K562 (cell line): Measurements from ENCODE around the gene MARCKSL1. TPM values are rescaled to one million over a fixed set of nuclear protein-coding genes. Genes with fewer than 3 reads are reported as not detected.
A peak's percentile ranks its signal among the peaks of the same experiment; 100 is the strongest.

Experiments
- ATAC-seq: fragments of 200-7000 bp; cut with Tn5 transposase; 3 replicates; pipeline ENCODE4 v1.9.1; 2020; ENCODE audit warnings: moderate library complexity
- BruUV-seq: library from RNA; stranded (reverse); fragments of 400-500 nt; replicated peaks from 2 replicates; lab custom pipeline; 2021; lab: Mats Ljungman, UMichigan
- CTCF ChIA-PET: fragments of 300-600 bp; formaldehyde crosslinking; extraction: SDS; loops from one replicate; lab custom pipeline; 2021; ENCODE audit warnings: low intra/inter-chr PET ratio; lab: Yijun Ruan, JAX
- POLR2A ChIA-PET: fragments of 300-600, 350-650 bp; sonication (Branson Sonifier 250); formaldehyde crosslinking; extraction: SDS; loops from one replicate; lab custom pipeline; 2021; ENCODE audit warnings: antibody characterized with exemption, inconsistent platforms; lab: Yijun Ruan, JAX
- DNase-seq, 4 experiments: peaks; one replicate each; pipeline versions ENCODE4 v3.0.0 to v3.0.0-alpha.2; 2011 to 2018; ENCODE audit warnings: low spot score in 3 of 4, mixed read lengths in 3 of 4; ENCODE audit errors: extremely low read depth in 1 of 4
- FAIRE-seq: peaks from 2 replicates; lab custom pipeline; 2011; peaks lifted over from hg19 to GRCh38; lab: Jason Lieb, UNC
- H2AFZ ChIP-seq: 2 replicates; pipeline ENCODE4 v1.6.0; 2011; ENCODE audit warnings: low read depth, low read length, control low read depth, inconsistent platforms
- H3K27ac ChIP-seq: fragments of 200-600 bp; 3 replicates; pipeline ENCODE4 v1.8.0; 2011; ENCODE audit warnings: low read depth, mild to moderate bottlenecking, control low read depth, inconsistent platforms, low read length, moderate library complexity, mixed read lengths; ENCODE audit errors: extremely low read depth
- H3K27me3 ChIP-seq, 2 experiments: fragments of 300-600 bp in 1 of 2; 2 replicates in 1 of 2; 3 replicates in 1 of 2; pipeline versions ENCODE4 v1.6.0 to v1.8.0; 2011; ENCODE audit warnings: inconsistent platforms in 2 of 2, low read length in 2 of 2, mild to moderate bottlenecking in 1 of 2, mixed read lengths in 1 of 2, moderate library complexity in 1 of 2; ENCODE audit not compliant: control insufficient read depth in 2 of 2, insufficient read depth in 2 of 2
- H3K36me3 ChIP-seq: fragments of 300-600 bp; 3 replicates; pipeline ENCODE4 v1.8.0; 2011; ENCODE audit warnings: mild to moderate bottlenecking, low read length, inconsistent platforms; ENCODE audit not compliant: control insufficient read depth, insufficient read depth
- H3K4me1 ChIP-seq, 2 experiments: fragments of 200-600 bp in 1 of 2; replicated peaks in 1 of 2; 2 replicates in 1 of 2; 3 replicates in 1 of 2; pipeline versions ENCODE4 v1.5.1 to v1.8.0; 2011; ENCODE audit warnings: inconsistent platforms in 2 of 2, low read length in 2 of 2, mild to moderate bottlenecking in 1 of 2, mixed read lengths in 1 of 2, moderate library complexity in 1 of 2; ENCODE audit not compliant: control insufficient read depth in 2 of 2, insufficient read depth in 2 of 2
- H3K4me2 ChIP-seq: 2 replicates; pipeline ENCODE4 v1.6.1; 2011; ENCODE audit warnings: low read length, control low read depth, inconsistent platforms, mixed read lengths; ENCODE audit not compliant: insufficient read depth
- H3K4me3 ChIP-seq: fragments of 200-600 bp; sonication (generic), shearing (Covaris generic); 2 replicates; pipeline ENCODE4 v1.5.1; 2016; ENCODE audit warnings: control low read depth, inconsistent platforms
- H3K79me2 ChIP-seq: fragments of 200-600 bp; 3 replicates; pipeline ENCODE4 v1.8.0; 2011; ENCODE audit warnings: low read length, inconsistent platforms; ENCODE audit not compliant: control insufficient read depth, insufficient read depth
- H3K9ac ChIP-seq, 2 experiments: 2 replicates each; pipeline versions ENCODE4 v1.6.0 to v1.6.1; 2011; ENCODE audit warnings: low read depth in 2 of 2, low read length in 2 of 2, control low read depth in 1 of 2, inconsistent platforms in 1 of 2, mild to moderate bottlenecking in 1 of 2, mixed read lengths in 1 of 2; ENCODE audit not compliant: insufficient read depth in 1 of 2
- H3K9me1 ChIP-seq: one replicate; pipeline ENCODE4 v1.6.0; 2011; ENCODE audit warnings: inconsistent platforms, mild to moderate bottlenecking, low read length, moderate library complexity; ENCODE audit not compliant: control insufficient read depth, insufficient read depth
- H3K9me3 ChIP-seq: replicated peaks from 2 replicates; pipeline ENCODE4 v1.5.1; 2011; ENCODE audit warnings: low read depth, low read length, inconsistent platforms; ENCODE audit not compliant: control insufficient read depth, insufficient read depth
- H4K20me1 ChIP-seq: replicated peaks from 2 replicates; pipeline ENCODE4 v1.6.1; 2011; ENCODE audit warnings: low read length, inconsistent platforms, mixed read lengths; ENCODE audit not compliant: control insufficient read depth, insufficient read depth
- GABPA ChIP-seq: fragments of 200-800 bp; sonication (Bioruptor generic); conservative IDR thresholded peaks from 2 replicates; pipeline ENCODE4 v1.6.1; 2016; ENCODE audit warnings: low read depth, missing genetic modification characterization, missing compliant biosample characterization
- MBD1 ChIP-seq: fragments of 250-450 bp; sonication (Bioruptor Pico); IDR thresholded peaks from 2 replicates; pipeline ENCODE4 v1.8.0; 2022; ENCODE audit warnings: inconsistent platforms
- WGBS: fragments of 100-300 bp; shearing (Covaris generic); methylation state at CpG from one replicate; pipeline ENCODE4 v1.1.6; 2016; ENCODE audit warnings: low coverage, mixed read lengths; ENCODE audit not compliant: insufficient coverage; ENCODE audit errors: missing lambda C conversion rate; 5-methylcytosine and 5-hydroxymethylcytosine counted together
- in situ Hi-C: fragments of 300-500 bp; cut with MboI; formaldehyde crosslinking; loops from 4 replicates; pipeline ENCODE4 v1.15.0; 2018; ENCODE audit warnings: inconsistent platforms, mixed read lengths
- intact Hi-C: fragments of 100-400 bp; cut with micrococcal nuclease; formaldehyde crosslinking; loops from 2 replicates; pipeline ENCODE4 v1.14.2; 2022
- polyA plus RNA-seq, 8 experiments: library from polyadenylated mRNA; depleted of rRNA in 4 of 8; stranded (reverse) in 5 of 8; unstranded in 3 of 8; fragments of >200 nt; fragmentation: Nextera tagmentation in 2 of 8; fragmentation: Illumina TruSeq in 1 of 8; extraction: Ambion mirVana in 2 of 8; extraction: Trizol in 1 of 8; gene quantifications; 2 replicates each; pipeline versions ENCODE4 v1.2.1 to v1.2.3, GENCODE V29; 2011 to 2014; ENCODE audit warnings: inconsistent platforms in 1 of 8, missing spikeins in 1 of 8
- total RNA-seq, 7 experiments: library from RNA; depleted of rRNA in 6 of 7; stranded (reverse); fragments of >200 nt in 6 of 7; fragmentation: Illumina TruSeq in 2 of 7; extraction: Trizol in 2 of 7; gene quantifications; 2 replicates each; pipeline versions ENCODE4 v1.2.1 to v1.2.3, GENCODE V29; 2011 to 2021; ENCODE audit warnings: low replicate concordance in 1 of 7

The MARCKSL1 gene
- total and polyA plus RNA-seq, 9 of the 15 experiments (the other 6 are each of a cell fraction or from before 2014, with no cell fraction given) = 14.7 to 325 (median 155) TPM

- TF ChIP-seq MBD1 (CRISPR knock-in tag) (no peak), GABPA (0 out of 2 replicates have a peak, but pooled peaks have one; percentile 10)
- intact Hi-C loops (no loop called here), in situ Hi-C loops (no loop called here)
- no peaks in the 10 kb centered on the region for H3K27me3 ChIP-seq
- H3K4me2 ChIP-seq = no peak overlapping the region
- peaks cover 12% of the 10 kb centered on the region; the same call in 2 of the 3 replicates for H3K79me2 ChIP-seq
- POLR2A ChIA-PET = interaction anchor here (1.0 to 5.2 kb wide), 2 partner anchors 13 to 23 kb away, joined by 4 to 59 read pairs; partner anchors contain the start of gene MARCKSL1
- no peaks in the 10 kb centered on the region for H4K20me1 ChIP-seq
- no peak overlapping the region for H3K27ac ChIP-seq
- H3K36me3 ChIP-seq = peaks cover 7% of the 10 kb centered on the region; the same call in 1 of the 3 replicates
- no peak overlapping the region for H3K4me3 ChIP-seq
- peaks cover 46 to 61% of the 10 kb centered on the region in 2 experiments for H3K4me1 ChIP-seq
- BruUV-seq = no TSS peak
- no peak for FAIRE-seq
- no peaks in the 10 kb centered on the region for H3K9me1 ChIP-seq
- H3K9ac ChIP-seq = peak overlapping the region in 1 of 2 experiments; percentile 23; a peak in 2 of 4 replicates
- WGBS = 60% methylated on average over 8 of the region's 8 CpGs
- CTCF ChIA-PET = no interaction called here
- H2AFZ ChIP-seq = no peak overlapping the region
- H3K9me3 ChIP-seq = no peaks in the 10 kb centered on the region; the same call in 1 of the 2 replicates
- DNase-seq = no peak
- ATAC-seq = no peak
These were observed 13.2 kb upstream of the MARCKSL1 start for GRCh38 chr1:32349211-32349708.
